Measurements from ENCODE around the gene APLP1.
"Not testable (repeated sequence)": the region's sequence is repeated elsewhere in the genome, so short reads cannot be mapped to it uniquely, and the experiment has no call there.

The APLP1 gene

GRCh38 chr19:35868172-35868822 lies at the start of gene APLP1:
APLP1 (plus strand) TSS chr19:35868574; CDS start chr19:35868637, 63 bp downstream.
- Mint-ChIP-seq H3K4me3 (peak within 1 kb of the TSS; percentile 65 to 71), H3K9me3 (no peaks in the 10 kb centered on the region), H3K4me1 (peaks cover 19% of the 10 kb centered on the region), H3K27me3 (peaks cover 82% of the 10 kb centered on the region), H3K27ac (peak within 1 kb of the TSS in 1 of 2 donors; percentile 10)
- DNase-seq (peak; percentile 57 to 60), ATAC-seq (peak; percentile 74)

GRCh38 chr19:35822579-35822978 lies 45.8 kb upstream of the APLP1 start:
- Mint-ChIP-seq H3K27ac (no peak overlapping the region), H3K4me1 (no peaks in the 10 kb centered on the region), H3K4me3 (no peak overlapping the region), H3K9me3 (no peaks in the 10 kb centered on the region), H3K27me3 (peaks cover 36% of the 10 kb centered on the region)
- no peak for ATAC-seq
- no peak for DNase-seq

GRCh38 chr19:35824150-35824549 lies 44.2 kb upstream of the APLP1 start:
- H3K4me3 Mint-ChIP-seq: no peak overlapping the region
- H3K27ac Mint-ChIP-seq: no peak overlapping the region
- ATAC-seq (no peak), DNase-seq (no peak)
- H3K27me3 Mint-ChIP-seq: peaks cover 28% of the 10 kb centered on the region
- H3K4me1 Mint-ChIP-seq: no peaks in the 10 kb centered on the region
- no peaks in the 10 kb centered on the region for H3K9me3 Mint-ChIP-seq

DNA sequence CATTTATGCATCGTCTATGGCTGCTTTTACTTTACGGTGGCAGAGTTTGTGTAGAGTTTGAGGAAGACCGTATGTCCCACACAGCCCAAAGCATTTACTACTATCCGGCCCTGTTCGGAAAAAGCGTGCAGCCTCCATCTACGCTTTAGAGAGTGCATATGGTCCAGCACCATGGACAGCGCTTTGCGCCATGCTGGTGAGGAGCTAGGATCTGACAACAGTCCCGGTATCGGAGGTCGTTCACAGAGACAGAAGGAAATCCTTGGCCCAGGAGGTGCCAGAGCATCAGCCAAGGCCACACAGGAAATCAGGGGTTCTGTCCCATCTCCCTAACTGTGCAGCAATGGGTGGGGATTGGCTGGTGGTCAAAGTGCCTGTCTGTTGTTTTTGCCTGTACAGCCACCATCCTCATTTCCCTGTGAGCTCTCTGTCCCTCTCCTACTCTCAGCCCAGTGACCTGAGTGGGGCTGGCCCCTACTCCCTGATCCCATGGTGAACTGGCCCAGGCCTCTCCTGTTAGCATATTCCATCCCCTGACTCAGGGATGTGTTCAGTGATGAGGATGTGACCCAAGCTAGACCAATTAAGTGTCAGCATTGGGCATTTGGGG lies 39.6 kb upstream of the APLP1 start:
- no peak overlapping the region for H3K4me3 Mint-ChIP-seq
- no peak overlapping the region for H3K27ac Mint-ChIP-seq
- peaks cover 56% of the 10 kb centered on the region for H3K27me3 Mint-ChIP-seq
- H3K4me1 Mint-ChIP-seq: no peaks in the 10 kb centered on the region
- H3K9me3 Mint-ChIP-seq: no peaks in the 10 kb centered on the region
- ATAC-seq (no peak), DNase-seq (peak in 1 of 2 donors; percentile 26)

DNA sequence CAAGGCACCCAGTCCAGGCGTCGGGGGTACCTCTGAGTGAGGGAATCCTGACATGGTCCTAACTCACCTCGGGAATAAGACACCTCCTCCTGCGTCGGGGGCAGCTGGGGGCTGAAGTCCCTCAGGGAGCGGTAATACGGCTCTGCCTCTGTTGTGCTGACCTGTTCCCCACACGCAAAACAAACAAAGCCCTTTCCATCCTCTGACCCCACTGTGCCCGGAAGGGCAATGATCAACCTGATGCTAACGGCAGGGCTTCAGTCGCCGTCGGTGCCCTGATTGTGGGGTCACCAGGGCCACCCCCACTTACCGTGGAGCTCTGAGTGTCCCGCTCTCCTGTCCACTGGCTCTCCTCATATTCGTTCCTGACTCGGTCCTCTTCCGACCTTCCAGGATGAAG lies 37.4 kb upstream of the APLP1 start:
- ATAC-seq (no peak), DNase-seq (no peak)
- Mint-ChIP-seq H3K9me3 (no peaks in the 10 kb centered on the region), H3K27ac (no peak overlapping the region), H3K4me3 (no peak overlapping the region), H3K4me1 (no peaks in the 10 kb centered on the region), H3K27me3 (peaks cover 52% of the 10 kb centered on the region)

DNA sequence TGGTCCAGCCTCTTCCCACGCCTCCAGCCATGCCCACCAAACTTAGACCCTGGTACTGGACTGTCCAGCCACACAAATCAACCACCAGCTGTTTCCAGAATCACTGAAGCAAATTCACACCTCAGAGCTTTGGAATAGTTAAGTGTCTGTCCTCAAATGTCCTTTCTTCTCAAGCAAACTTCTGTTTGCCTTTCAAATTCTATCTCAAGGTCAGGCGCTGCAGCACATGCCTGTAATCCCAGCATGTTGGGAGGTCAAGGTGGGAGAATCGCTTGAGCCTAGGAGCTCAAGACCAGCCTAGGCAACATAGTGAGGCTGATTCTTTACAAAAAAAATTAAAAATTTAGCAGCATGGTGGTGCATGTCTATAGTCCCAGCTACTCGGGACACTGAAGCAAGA lies 36.3 kb upstream of the APLP1 start:
- DNase-seq (no peak), ATAC-seq (no peak)
- Mint-ChIP-seq H3K4me3 (no peak overlapping the region), H3K4me1 (no peaks in the 10 kb centered on the region), H3K27ac (no peak overlapping the region), H3K9me3 (no peaks in the 10 kb centered on the region), H3K27me3 (peaks cover 60% of the 10 kb centered on the region)

DNA sequence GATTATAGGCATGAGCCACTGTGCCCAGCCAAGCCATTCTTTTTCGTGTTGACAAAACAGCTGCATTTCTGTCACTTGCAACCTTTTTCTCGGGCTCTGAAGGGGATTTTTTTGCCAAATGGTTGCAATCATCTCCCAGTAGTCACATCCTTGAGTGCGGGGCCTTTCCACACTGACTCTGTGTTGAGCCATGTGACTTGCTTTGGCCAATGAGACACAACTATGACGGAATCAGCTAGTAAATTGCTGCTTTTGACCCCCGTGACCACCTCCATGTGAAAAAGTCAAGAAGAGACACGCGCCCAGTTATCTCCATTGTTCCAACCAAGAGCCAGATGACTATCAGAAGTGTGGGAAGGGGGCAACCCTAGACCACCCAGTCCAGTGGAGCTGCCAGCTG lies 34.4 kb upstream of the APLP1 start:
- Mint-ChIP-seq H3K4me1 (no peaks in the 10 kb centered on the region), H3K4me3 (no peak overlapping the region), H3K27ac (no peak overlapping the region), H3K9me3 (no peaks in the 10 kb centered on the region), H3K27me3 (peaks cover 62% of the 10 kb centered on the region)
- ATAC-seq (no peak), DNase-seq (no peak)

DNA sequence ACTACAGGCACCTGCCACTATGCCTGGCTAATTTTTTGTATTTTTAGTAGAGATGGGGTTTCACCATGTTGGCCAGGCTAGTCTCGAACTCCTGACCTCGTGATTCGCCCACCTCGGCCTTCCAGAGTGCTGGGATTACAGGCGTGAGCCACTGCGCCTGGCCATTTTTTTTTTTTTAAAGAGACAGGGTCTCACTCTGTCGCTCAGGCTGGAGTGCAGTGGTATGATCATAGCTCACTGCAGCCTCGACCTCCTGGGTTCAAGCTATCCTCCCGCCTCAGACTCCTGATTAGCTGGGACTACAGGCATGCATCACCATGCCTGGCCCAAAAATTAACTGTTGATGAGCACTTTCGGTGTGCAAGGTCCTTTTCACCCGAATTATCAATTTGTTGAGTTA lies 32.3 kb upstream of the APLP1 start:
- H3K9me3 Mint-ChIP-seq, ATAC-seq, DNase-seq, H3K4me1 Mint-ChIP-seq, H3K4me3 Mint-ChIP-seq, H3K27ac Mint-ChIP-seq: not testable (repeated sequence)
- H3K27me3 Mint-ChIP-seq: peaks cover 44% of the 10 kb centered on the region

DNA sequence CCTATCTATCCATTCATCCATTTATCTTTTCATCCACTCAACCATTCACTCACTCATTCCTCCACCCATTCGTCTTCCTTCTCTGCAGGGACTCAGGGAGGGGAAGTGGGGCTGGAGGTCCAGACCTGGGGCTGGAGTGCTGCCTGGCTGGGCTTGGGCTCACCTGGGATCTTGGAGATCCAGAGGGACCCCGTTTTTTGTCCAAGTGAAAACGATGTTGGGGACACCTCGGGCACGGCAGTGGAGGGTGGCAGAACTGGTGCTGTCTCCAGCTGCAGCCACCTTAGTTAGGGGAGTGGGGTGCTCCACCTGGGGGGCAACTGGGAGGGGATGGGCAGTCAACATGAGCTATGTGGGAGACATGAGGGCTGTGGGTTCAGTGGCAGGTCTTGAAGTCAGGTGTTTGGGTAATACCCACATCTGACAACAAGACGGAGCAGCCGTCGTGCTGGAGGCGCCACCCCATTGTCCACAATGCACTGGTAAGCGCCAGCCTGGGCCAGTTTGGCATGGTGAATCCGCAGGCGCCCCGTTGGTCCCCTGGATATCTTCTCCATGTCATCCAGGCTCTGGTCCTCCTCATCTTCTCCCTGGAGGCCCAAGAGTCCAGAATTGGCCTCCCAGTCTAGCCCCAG lies 26.3 kb upstream of the APLP1 start:
- Mint-ChIP-seq H3K27me3 (peaks cover 62% of the 10 kb centered on the region), H3K4me1 (peaks cover 30% of the 10 kb centered on the region), H3K27ac (no peak overlapping the region), H3K4me3 (no peak overlapping the region), H3K9me3 (peaks cover 0 to 9% of the 10 kb centered on the region in 2 donors)
- ATAC-seq (no peak), DNase-seq (no peak)

GRCh38 chr19:35842666-35843272 lies 25.6 kb upstream of the APLP1 start:
- no peak overlapping the region for H3K27ac Mint-ChIP-seq
- H3K4me1 Mint-ChIP-seq: peaks cover 30% of the 10 kb centered on the region
- peaks cover 57% of the 10 kb centered on the region for H3K27me3 Mint-ChIP-seq
- peaks cover 0 to 9% of the 10 kb centered on the region in 2 donors for H3K9me3 Mint-ChIP-seq
- no peak for ATAC-seq
- H3K4me3 Mint-ChIP-seq: no peak overlapping the region
- DNase-seq: no peak

DNA sequence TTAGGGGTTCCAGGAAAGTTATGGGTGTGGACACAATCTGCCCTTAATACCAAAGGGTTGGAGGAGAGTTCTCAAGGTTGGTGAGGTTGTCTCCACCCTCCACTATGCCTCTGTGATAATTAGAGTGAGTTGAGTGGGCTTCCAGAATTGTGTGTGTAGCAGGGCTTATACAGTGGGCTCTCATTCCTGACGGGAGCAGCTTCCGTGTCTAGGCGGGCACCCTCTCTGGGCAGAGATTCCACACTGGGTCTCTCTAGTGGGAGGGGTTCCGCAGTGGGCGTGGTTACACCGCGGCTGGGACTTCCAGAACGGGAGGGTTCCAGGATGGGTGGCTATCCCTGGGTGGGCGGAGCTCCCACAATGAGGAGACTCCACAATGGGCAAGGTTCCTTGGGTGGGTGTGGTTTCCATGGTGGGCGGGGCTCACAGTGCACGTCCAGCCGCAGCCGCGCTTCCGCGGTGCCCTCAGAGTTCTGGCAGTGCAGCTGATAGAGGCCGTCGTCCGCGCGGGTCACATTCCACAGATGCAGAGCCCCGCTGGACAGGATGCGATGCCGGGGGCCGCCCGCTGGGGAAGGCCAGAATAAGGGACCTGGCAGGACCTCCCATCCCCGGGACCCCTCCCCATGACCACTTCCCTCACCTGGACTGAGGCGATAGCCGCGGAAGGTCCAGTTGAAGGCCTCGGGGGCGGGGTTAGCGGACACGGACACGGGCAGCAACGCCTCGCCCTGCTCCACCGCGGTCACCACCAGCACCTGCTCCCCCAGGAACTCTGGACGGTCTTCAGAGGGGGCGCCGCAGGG lies 24.5 kb upstream of the APLP1 start:
- H3K27me3 Mint-ChIP-seq: peaks cover 68% of the 10 kb centered on the region
- DNase-seq (no peak), ATAC-seq (no peak)
- peaks cover 30% of the 10 kb centered on the region for H3K4me1 Mint-ChIP-seq
- no peak overlapping the region for H3K4me3 Mint-ChIP-seq
- peaks cover 0 to 9% of the 10 kb centered on the region in 2 donors for H3K9me3 Mint-ChIP-seq
- H3K27ac Mint-ChIP-seq: no peak overlapping the region

DNA sequence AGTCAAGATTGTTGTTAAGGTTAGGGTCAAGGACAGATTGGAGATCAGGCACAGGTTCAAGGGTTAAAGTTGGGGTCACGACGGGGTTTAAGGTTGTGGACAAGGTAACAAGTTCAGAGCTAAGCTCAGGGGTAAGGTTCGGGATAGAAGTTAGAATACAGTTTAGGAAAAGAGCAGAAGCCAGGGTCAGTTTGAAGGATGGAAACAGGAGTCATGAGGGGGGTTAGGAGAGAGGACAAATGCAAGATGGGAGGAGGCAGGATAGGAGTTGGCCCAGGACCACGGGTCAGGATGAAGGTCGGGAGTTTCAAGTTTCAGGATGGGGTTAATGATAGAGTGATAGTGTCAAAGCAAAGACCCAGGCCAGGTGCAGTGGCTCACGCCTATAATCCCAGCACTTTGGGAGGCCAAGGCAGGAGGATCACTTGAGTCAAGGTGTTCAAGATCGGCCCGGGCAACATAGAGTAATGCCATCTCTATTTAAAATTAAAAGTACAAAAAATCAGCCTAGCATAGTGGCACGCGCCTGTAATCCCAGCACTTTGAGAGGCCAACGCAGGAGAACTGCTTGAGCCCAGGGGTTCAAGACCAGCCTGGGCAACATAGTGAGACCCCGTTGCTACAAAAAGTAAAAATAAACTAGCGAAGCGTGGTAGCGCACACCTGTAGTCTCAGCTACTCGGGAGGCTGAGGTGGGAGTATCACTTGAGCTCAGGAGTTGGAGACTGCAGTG lies 23.7 kb upstream of the APLP1 start:
- DNase-seq (no peak), ATAC-seq (no peak)
- Mint-ChIP-seq H3K27ac (no peak overlapping the region), H3K9me3 (peaks cover 0 to 9% of the 10 kb centered on the region in 2 donors), H3K4me3 (peak overlapping the region; percentile 55 to 73), H3K4me1 (peaks cover 30% of the 10 kb centered on the region), H3K27me3 (peaks cover 76% of the 10 kb centered on the region)

DNA sequence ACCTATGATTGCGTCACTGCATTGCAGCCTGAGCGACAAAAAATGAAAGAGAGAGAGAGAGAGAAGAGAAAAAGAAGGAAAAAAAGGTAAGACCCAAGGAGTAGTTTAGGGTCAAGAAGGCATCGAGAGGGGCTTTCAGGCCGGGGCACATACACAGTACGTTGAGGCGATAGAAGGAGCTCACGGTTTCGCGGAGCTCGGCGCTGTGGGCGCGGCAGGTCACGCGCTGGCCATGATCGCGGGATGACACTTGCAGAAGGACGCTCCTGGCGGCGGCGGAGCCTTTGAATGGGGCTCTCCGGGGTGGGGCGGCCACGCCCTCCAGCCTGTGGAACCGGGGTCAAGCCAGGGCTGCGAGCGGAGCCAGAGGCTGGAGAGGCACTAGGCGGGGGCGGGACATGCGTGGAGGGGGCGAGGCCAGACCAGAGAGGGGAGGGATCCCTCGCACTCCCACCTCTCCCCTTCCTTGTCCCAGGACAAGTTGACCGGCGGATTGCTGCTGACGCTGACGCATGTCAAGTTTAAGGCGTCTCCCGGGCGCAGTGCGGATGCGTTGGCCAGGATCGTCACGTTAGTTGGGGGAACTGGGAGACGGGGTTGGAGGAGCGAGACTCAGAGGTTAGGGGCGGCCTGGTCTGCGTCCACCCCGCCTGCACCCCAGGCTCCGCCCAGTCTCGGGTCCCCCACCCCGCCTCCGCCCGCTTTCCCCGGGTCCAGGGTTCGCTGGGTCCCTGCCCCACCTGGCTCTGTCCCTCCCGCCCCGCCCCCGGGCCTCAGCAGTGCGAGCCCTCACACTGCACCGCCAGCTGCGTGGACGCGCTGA lies 22.9 kb upstream of the APLP1 start:
- DNase-seq: no peak
- H3K9me3 Mint-ChIP-seq: peaks cover 0 to 9% of the 10 kb centered on the region in 2 donors
- peak; percentile 59 for ATAC-seq
- H3K4me1 Mint-ChIP-seq: peaks cover 30% of the 10 kb centered on the region
- H3K27ac Mint-ChIP-seq: no peak overlapping the region
- H3K27me3 Mint-ChIP-seq: peaks cover 77% of the 10 kb centered on the region
- H3K4me3 Mint-ChIP-seq: peak overlapping the region; percentile 55 to 73

DNA sequence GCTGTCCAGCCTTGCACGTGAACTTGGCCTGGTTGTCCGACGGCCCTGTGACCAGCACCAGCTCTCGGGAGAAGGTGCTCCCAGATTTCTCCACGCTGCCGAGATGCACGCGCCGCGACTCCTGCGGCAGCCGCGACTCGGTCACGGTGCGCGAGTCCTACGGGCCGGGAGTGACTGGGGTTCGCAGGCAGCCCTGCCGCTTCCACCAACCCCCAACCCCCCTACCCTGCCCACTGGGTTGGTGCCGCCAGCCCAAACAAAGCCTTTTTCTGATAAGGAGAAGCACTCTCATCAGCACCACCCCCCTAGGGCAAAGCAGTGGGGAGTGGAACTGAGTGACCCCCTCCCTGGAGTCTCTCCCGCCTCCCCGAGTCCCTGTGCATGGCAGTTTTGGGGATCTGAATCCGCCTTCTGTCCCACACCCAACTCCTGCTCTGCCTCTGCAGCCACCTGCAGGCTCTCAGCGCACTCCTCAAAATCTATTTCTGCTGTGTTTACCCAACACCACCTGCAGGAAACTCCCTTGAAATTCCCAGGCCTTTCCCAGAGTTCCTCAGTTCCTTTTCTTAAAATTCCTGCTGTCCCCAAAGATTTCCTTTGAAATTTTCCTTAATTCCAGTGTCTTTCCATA lies 22.2 kb upstream of the APLP1 start:
- Mint-ChIP-seq H3K4me3 (peak overlapping the region; percentile 31 to 42), H3K27ac (no peak overlapping the region), H3K27me3 (peaks cover 84% of the 10 kb centered on the region), H3K9me3 (peaks cover 0 to 9% of the 10 kb centered on the region in 2 donors), H3K4me1 (peaks cover 34% of the 10 kb centered on the region)
- DNase-seq: peak in 1 of 2 donors; percentile 21
- peak; percentile 56 for ATAC-seq

Data from stimulated activated naive CD8-positive, alpha-beta T cell treated with anti-CD3 and anti-CD28 coated beads, Interleukin-15, amount 100 ng/mL, for 72 hours (primary cell).